Neural progenitor cell (in vitro differentiated cells): ENCODE measurements around the gene GP1BB.

Source experiments
- CTCF ChIP-seq: fragments of 200-600 bp; sonication (generic); IDR thresholded peaks from 2 replicates; pipeline ENCODE4 v1.5.1; 2017; ENCODE audit warnings: antibody characterized with exemption, mild to moderate bottlenecking
- EZH2 ChIP-seq: fragments of 200-600 bp; sonication (generic); IDR thresholded peaks from 2 replicates; pipeline ENCODE4 v1.6.1; 2017; ENCODE audit warnings: antibody characterized with exemption, mild to moderate bottlenecking, moderate library complexity
- EZH2phosphoT487 ChIP-seq: fragments of 200-600 bp; sonication (generic); IDR thresholded peaks from 2 replicates; pipeline ENCODE4 v1.6.1; 2017; ENCODE audit warnings: antibody characterized with exemption

GRCh38 chr22:19716829-19717105 lies 6.6 kb upstream of the GP1BB start:
- TF ChIP-seq CTCF (no peak), EZH2phosphoT487 (no peak), EZH2 (no peak)
